OCI-LY7 (cell line): Measurements from ENCODE around the gene DCC. TPM values are rescaled to one million over a fixed set of nuclear protein-coding genes. Genes with fewer than 3 reads are reported as not detected.

Source experiments
- BruUV-seq: library from RNA; stranded (reverse); fragments of 400-500 nt; replicated peaks from 2 replicates; lab custom pipeline; 2021; lab: Mats Ljungman, UMichigan
- CTCF ChIA-PET: fragments of 300-600 bp; sonication (Branson Sonifier 250); formaldehyde crosslinking; loops from one replicate; lab custom pipeline; 2022; ENCODE audit warnings: antibody characterized with exemption; ENCODE audit not compliant: unreplicated experiment; lab: Charles Lee
- POLR2A ChIA-PET: fragments of 300-600 bp; sonication (Branson Sonifier 250); formaldehyde crosslinking; loops from one replicate; lab custom pipeline; 2022; ENCODE audit warnings: antibody characterized with exemption; lab: Charles Lee
- DNase-seq: peaks from one replicate; pipeline ENCODE4 v3.0.0-alpha.2; 2015; ENCODE audit warnings: low spot score
- H2AFZ ChIP-seq: fragments of 200-600 bp; sonication (generic), shearing (Covaris generic); 2 replicates; pipeline ENCODE4 v1.6.1; 2014; ENCODE audit warnings: mild to moderate bottlenecking, antibody characterized with exemption, low read length, moderate library complexity
- H3K27ac ChIP-seq: fragments of 200-600 bp; sonication (generic); 2 replicates; pipeline ENCODE4 v1.5.1; 2014; ENCODE audit warnings: mixed run types, low read depth, mild to moderate bottlenecking, moderate library complexity, low read length, inconsistent platforms; ENCODE audit not compliant: poor library complexity, severe bottlenecking
- H3K36me3 ChIP-seq: fragments of 200-600 bp; sonication (generic); 2 replicates; pipeline ENCODE4 v1.6.1; 2014; ENCODE audit warnings: mild to moderate bottlenecking, antibody characterized with exemption, low read length, moderate library complexity, mixed read lengths; ENCODE audit not compliant: insufficient read depth
- H3K4me1 ChIP-seq: fragments of 200-600 bp; sonication (generic); 2 replicates; pipeline ENCODE4 v1.5.1; 2014; ENCODE audit warnings: mild to moderate bottlenecking, low read length; ENCODE audit not compliant: insufficient read depth, poor library complexity, severe bottlenecking
- H3K4me2 ChIP-seq: fragments of 200-600 bp; sonication (generic); 2 replicates; pipeline ENCODE4 v1.6.1; 2014; ENCODE audit warnings: mild to moderate bottlenecking, low read length
- H3K4me3 ChIP-seq: fragments of 200-600 bp; sonication (generic); 2 replicates; pipeline ENCODE4 v1.5.1; 2014; ENCODE audit warnings: mild to moderate bottlenecking, low read depth, low read length; ENCODE audit not compliant: poor library complexity, severe bottlenecking
- H3K79me2 ChIP-seq: fragments of 200-600 bp; sonication (generic); 2 replicates; pipeline ENCODE4 v1.6.1; 2016; ENCODE audit warnings: low read depth, mild to moderate bottlenecking, low read length, moderate library complexity, mixed read lengths; ENCODE audit not compliant: insufficient read depth
- H3K9me2 ChIP-seq: fragments of 200-600 bp; sonication (generic); 2 replicates; pipeline ENCODE4 v1.6.1; 2016; ENCODE audit warnings: mild to moderate bottlenecking, low read length, mixed read lengths; ENCODE audit not compliant: insufficient read depth
- H3K9me3 ChIP-seq: fragments of 200-600 bp; sonication (generic); 2 replicates; pipeline ENCODE4 v1.6.1; 2014; ENCODE audit warnings: mild to moderate bottlenecking, mixed run types, low read length, mixed read lengths
- H4K20me1 ChIP-seq: fragments of 200-600 bp; sonication (generic); 2 replicates; pipeline ENCODE4 v1.6.1; 2014; ENCODE audit warnings: mild to moderate bottlenecking, antibody characterized with exemption, low read length, moderate library complexity, mixed read lengths; ENCODE audit not compliant: insufficient read depth
- EZH2phosphoT487 ChIP-seq: fragments of 200-600 bp; sonication (generic); IDR thresholded peaks from 2 replicates; pipeline ENCODE4 v1.6.1; 2018; ENCODE audit warnings: low read depth, borderline replicate concordance, mild to moderate bottlenecking, mixed run types, antibody characterized with exemption, low read length, moderate library complexity, mixed read lengths
- intact Hi-C: fragments of 100-400 bp; cut with micrococcal nuclease; formaldehyde crosslinking; loops from one replicate; pipeline ENCODE4 v1.10.0; 2022; ENCODE audit not compliant: unreplicated experiment
- total RNA-seq, 2 experiments: library from RNA; depleted of rRNA in 1 of 2; stranded (reverse); fragments of >200 nt in 1 of 2; shearing (Covaris generic) in 1 of 2; gene quantifications; 2 replicates each; pipeline ENCODE4 v1.2.3, GENCODE V29; 2014 to 2022
- TF ChIP-seq, protein P1 (sequence below): fragments of 200-600 bp; sonication (generic); conservative IDR thresholded peaks from 2 replicates; pipeline ENCODE4 v1.5.1; 2014; ENCODE audit warnings: mild to moderate bottlenecking, antibody characterized with exemption, low read length, moderate library complexity, mixed read lengths

DCC gene
- total RNA-seq, 2 experiments from 2014 or later: not detected

DNA sequence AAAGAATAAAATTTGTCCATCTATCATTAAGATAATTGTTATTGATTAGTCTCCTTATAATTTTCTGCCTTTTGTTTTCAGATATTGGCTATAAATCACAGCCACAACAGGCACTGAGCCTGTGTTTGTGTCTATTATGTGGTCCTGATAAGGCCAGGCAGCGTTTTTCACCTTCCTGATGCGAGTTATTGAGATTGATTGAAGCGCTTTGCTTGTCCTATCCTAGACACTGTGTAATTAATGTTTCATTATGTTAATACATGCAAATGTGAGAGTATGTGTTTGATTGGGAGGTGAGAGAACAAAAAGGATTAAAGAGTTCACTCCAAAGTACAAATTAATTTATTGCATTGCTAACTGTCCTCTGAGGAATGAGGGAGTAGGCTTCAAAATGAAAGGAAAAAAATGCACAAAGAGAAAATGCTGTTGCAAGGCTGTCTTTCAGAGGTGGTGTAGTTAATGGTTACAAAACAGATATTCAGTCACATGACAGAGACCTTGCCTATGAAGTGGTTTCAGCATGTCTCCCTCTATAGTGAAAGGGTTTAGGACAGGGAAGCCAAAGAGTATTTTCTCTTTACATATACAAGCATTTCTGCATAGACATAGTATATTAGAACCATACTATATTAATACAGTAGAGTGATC lies 391.1 kb downstream of the DCC start:
- Histone ChIP-seq H3K9me3 (no peaks in the 10 kb centered on the region), H3K4me3 (no peak overlapping the region), H3K4me1 (no peaks in the 10 kb centered on the region), H4K20me1 (no peaks in the 10 kb centered on the region), H3K36me3 (no peaks in the 10 kb centered on the region), H2AFZ (no peak overlapping the region), H3K27ac (no peak overlapping the region), H3K9me2 (no peaks in the 10 kb centered on the region), H3K4me2 (no peak overlapping the region), H3K79me2 (no peaks in the 10 kb centered on the region)
- CTCF ChIA-PET: no interaction called here
- POLR2A ChIA-PET: no interaction called here
- BruUV-seq: no TSS peak
- intact Hi-C loops: no loop called here
- DNase-seq: no peak
- no peak for TF ChIP-seq EZH2phosphoT487
- TF ChIP-seq, protein P1, sequence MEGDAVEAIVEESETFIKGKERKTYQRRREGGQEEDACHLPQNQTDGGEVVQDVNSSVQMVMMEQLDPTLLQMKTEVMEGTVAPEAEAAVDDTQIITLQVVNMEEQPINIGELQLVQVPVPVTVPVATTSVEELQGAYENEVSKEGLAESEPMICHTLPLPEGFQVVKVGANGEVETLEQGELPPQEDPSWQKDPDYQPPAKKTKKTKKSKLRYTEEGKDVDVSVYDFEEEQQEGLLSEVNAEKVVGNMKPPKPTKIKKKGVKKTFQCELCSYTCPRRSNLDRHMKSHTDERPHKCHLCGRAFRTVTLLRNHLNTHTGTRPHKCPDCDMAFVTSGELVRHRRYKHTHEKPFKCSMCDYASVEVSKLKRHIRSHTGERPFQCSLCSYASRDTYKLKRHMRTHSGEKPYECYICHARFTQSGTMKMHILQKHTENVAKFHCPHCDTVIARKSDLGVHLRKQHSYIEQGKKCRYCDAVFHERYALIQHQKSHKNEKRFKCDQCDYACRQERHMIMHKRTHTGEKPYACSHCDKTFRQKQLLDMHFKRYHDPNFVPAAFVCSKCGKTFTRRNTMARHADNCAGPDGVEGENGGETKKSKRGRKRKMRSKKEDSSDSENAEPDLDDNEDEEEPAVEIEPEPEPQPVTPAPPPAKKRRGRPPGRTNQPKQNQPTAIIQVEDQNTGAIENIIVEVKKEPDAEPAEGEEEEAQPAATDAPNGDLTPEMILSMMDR: no peak

DNA sequence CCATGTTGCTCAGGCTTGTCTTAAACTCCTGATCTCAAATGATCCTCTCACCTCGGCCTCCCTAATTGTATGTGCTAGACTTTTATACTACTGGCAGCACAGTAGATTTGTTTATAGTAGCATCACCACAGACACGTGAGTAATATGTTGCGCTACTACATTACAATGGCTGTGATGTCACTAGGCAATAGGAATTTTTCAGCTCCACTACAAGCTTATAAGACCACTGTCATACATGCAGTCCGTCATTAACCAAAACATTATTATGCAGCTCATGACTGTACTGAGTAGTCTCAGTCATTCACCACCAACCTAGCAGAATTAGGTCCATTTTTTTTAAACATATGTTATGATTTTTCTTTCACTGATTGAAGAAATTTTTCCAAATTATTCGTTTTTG lies 398.9 kb downstream of the DCC start:
- Histone ChIP-seq H3K9me2 (no peaks in the 10 kb centered on the region), H4K20me1 (no peaks in the 10 kb centered on the region), H3K27ac (no peak overlapping the region), H3K4me3 (no peak overlapping the region), H2AFZ (no peak overlapping the region), H3K79me2 (no peaks in the 10 kb centered on the region), H3K9me3 (no peaks in the 10 kb centered on the region), H3K36me3 (no peaks in the 10 kb centered on the region), H3K4me1 (no peaks in the 10 kb centered on the region), H3K4me2 (no peak overlapping the region)
- ChIA-PET POLR2A (no interaction called here), CTCF (no interaction called here)
- intact Hi-C loops: no loop called here
- no peak for DNase-seq
- TF ChIP-seq, protein P1: no peak
- no peak for TF ChIP-seq EZH2phosphoT487
- BruUV-seq: no TSS peak

DNA sequence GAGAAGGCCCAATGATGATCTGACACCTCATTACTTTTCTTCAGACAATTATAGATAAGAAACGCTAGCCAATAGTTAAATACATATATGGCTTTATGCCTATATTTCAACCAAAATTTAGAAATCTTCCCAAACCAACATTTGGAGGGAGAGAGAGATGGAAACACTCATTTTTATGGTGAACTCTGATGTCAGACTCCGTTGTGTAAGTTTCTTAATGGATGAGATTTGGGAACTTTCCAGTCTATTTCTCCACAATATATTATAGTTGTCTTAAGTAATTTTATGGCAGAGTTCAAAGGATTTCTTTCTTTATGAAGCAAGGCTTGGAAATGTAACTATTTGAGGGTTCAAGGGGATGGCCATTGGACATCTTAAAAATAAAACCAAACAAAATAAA lies 407.0 kb downstream of the DCC start:
- intact Hi-C loops: no loop called here
- CTCF ChIA-PET: no interaction called here
- BruUV-seq: no TSS peak
- POLR2A ChIA-PET: no interaction called here
- Histone ChIP-seq H3K4me3 (no peak overlapping the region), H4K20me1 (no peaks in the 10 kb centered on the region), H3K79me2 (no peaks in the 10 kb centered on the region), H3K9me2 (no peaks in the 10 kb centered on the region), H3K9me3 (no peaks in the 10 kb centered on the region), H3K27ac (no peak overlapping the region), H3K4me2 (no peak overlapping the region), H2AFZ (no peak overlapping the region), H3K4me1 (no peaks in the 10 kb centered on the region), H3K36me3 (no peaks in the 10 kb centered on the region)
- no peak for DNase-seq
- TF ChIP-seq, protein P1: no peak
- no peak for TF ChIP-seq EZH2phosphoT487
